Stimulated activated CD4-positive, alpha-beta T cell treated with anti-CD3 and anti-CD28 coated beads, Interleukin-2, amount 100 ng/mL, for 48 hours (primary cell): ENCODE measurements around the gene SLC46A1.
"Not testable (repeated sequence)": the region's sequence is repeated elsewhere in the genome, so short reads cannot be mapped to it uniquely, and the experiment has no call there.

Source experiments
- DNase-seq, 2 donors: peaks; one replicate each; pipeline ENCODE4 v3.0.0-alpha.2; 2020

SLC46A1 gene

GRCh38 chr17:28405632-28406472 lies at the start of gene SLC46A1:
Gene SLC46A1 (minus strand): TSS chr17:28406212. CDS start chr17:28406114, 98 bp downstream.
- peak; percentile 46 to 56 for DNase-seq

- DNase-seq: no peak
Observed at GRCh38 chr17:28449859-28450258, 43.8 kb upstream of the SLC46A1 start.

- DNase-seq: no peak
Observed at GRCh38 chr17:28447396-28447760, 41.4 kb upstream of the SLC46A1 start.

GRCh38 chr17:28446716-28447395 lies 40.8 kb upstream of the SLC46A1 start:
- no peak for DNase-seq

GRCh38 chr17:28443901-28444638 lies 38.1 kb upstream of the SLC46A1 start:
- DNase-seq: no peak

GRCh38 chr17:28434326-28434725 lies 28.3 kb upstream of the SLC46A1 start:
- not testable (repeated sequence) for DNase-seq

GRCh38 chr17:28433721-28434120 lies 27.7 kb upstream of the SLC46A1 start:
- no peak for DNase-seq

- not testable (repeated sequence) for DNase-seq
Observed at GRCh38 chr17:28427982-28428381, 22.0 kb upstream of the SLC46A1 start.

GRCh38 chr17:28427371-28427770 lies 21.4 kb upstream of the SLC46A1 start:
- no peak for DNase-seq

GRCh38 chr17:28426081-28426519 lies 20.1 kb upstream of the SLC46A1 start:
- no peak for DNase-seq

- DNase-seq: no peak
Observed at GRCh38 chr17:28425206-28425605, 19.2 kb upstream of the SLC46A1 start.

GRCh38 chr17:28421787-28422305 lies 15.8 kb upstream of the SLC46A1 start:
- no peak for DNase-seq

GRCh38 chr17:28416703-28417311 lies 10.8 kb upstream of the SLC46A1 start:
- peak; percentile 44 to 48 for DNase-seq

GRCh38 chr17:28415886-28416285 lies 9.9 kb upstream of the SLC46A1 start:
- no peak for DNase-seq

GRCh38 chr17:28413804-28414203 lies 7.8 kb upstream of the SLC46A1 start:
- no peak for DNase-seq

GRCh38 chr17:28412099-28412498 lies 6.1 kb upstream of the SLC46A1 start:
- DNase-seq: no peak

GRCh38 chr17:28407974-28408306 lies 1.9 kb upstream of the SLC46A1 start:
- DNase-seq: no peak

GRCh38 chr17:28407130-28407973 lies 1.3 kb upstream of the SLC46A1 start:
- DNase-seq: no peak

- DNase-seq: no peak
Observed at GRCh38 chr17:28406473-28406814, 432 bp upstream of the SLC46A1 start.

- no peak for DNase-seq
Observed at GRCh38 chr17:28404812-28405570, 1.0 kb downstream of the SLC46A1 start.

GRCh38 chr17:28404461-28404811 lies 1.6 kb downstream of the SLC46A1 start:
- no peak for DNase-seq
